ENCODE measurements around the gene UNC79.

DNA sequence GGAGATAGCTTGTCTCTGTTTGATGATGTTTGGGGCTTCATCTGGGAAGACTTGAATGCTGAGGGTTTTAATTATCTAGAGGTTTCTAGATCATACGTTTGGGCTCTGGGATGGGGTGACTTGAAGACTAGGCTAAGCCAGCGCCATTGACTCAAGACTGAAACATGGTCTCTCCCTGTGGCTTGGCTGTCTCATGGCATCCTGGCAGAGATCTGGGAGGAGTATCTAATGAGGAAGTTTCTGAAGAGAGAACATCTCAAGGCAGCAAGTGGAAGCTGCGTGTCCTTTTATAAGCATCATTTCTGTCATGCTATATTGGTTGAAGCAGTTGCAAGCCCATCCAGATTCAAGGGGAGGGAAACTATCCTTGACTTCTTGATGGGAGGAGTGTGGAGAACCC is 104.8 kb downstream of the UNC79 start:
- TF ChIP-seq TAF1 (IDR thresholded peaks at IDR 0.05; ENCODE audit: borderline replicate concordance, low read depth, low read length) (no peak), POLR2A (IDR thresholded peaks at IDR 0.05; ENCODE audit: low read depth, low read length) (no peak)
